Mucosa of rectum (tissue), 2 donors: Measurements from ENCODE around the gene CPNE5.
A peak's percentile ranks its signal among the peaks of the same experiment; 100 is the strongest.

Experiments
- H3K27ac ChIP-seq, 2 donors: one replicate each; pipeline ENCODE4 v1.7.0; 2013; ENCODE audit warnings: inconsistent platforms in 2 of 2, low read depth in 2 of 2, low read length in 2 of 2
- H3K27me3 ChIP-seq, 2 donors: one replicate each; pipeline ENCODE4 v1.7.0; 2013; ENCODE audit warnings: low read length in 2 of 2; ENCODE audit not compliant: control insufficient read depth in 2 of 2, insufficient read depth in 2 of 2
- H3K36me3 ChIP-seq, 2 donors: one replicate each; pipeline ENCODE4 v1.7.0; 2013; ENCODE audit warnings: low read length in 2 of 2; ENCODE audit not compliant: control insufficient read depth in 2 of 2, insufficient read depth in 2 of 2
- H3K4me1 ChIP-seq, 2 donors: one replicate each; pipeline ENCODE4 v1.7.0; 2013; ENCODE audit warnings: low read length in 2 of 2, mild to moderate bottlenecking in 1 of 2; ENCODE audit not compliant: control insufficient read depth in 2 of 2, insufficient read depth in 2 of 2
- H3K4me3 ChIP-seq, 2 donors: one replicate each; pipeline ENCODE4 v1.7.0; 2013; ENCODE audit warnings: low read length in 2 of 2
- H3K9ac ChIP-seq, 2 donors: one replicate each; pipeline ENCODE4 v1.7.0; 2013; ENCODE audit warnings: low read length in 2 of 2, low read depth in 1 of 2, mild to moderate bottlenecking in 1 of 2
- H3K9me3 ChIP-seq, 2 donors: one replicate each; pipeline ENCODE4 v1.7.0; 2013; ENCODE audit warnings: low read length in 2 of 2; ENCODE audit not compliant: control insufficient read depth in 2 of 2
- donor health status: healthy.
- donor health status: Normal muscosa, but diverticular disease.

The CPNE5 gene

DNA sequence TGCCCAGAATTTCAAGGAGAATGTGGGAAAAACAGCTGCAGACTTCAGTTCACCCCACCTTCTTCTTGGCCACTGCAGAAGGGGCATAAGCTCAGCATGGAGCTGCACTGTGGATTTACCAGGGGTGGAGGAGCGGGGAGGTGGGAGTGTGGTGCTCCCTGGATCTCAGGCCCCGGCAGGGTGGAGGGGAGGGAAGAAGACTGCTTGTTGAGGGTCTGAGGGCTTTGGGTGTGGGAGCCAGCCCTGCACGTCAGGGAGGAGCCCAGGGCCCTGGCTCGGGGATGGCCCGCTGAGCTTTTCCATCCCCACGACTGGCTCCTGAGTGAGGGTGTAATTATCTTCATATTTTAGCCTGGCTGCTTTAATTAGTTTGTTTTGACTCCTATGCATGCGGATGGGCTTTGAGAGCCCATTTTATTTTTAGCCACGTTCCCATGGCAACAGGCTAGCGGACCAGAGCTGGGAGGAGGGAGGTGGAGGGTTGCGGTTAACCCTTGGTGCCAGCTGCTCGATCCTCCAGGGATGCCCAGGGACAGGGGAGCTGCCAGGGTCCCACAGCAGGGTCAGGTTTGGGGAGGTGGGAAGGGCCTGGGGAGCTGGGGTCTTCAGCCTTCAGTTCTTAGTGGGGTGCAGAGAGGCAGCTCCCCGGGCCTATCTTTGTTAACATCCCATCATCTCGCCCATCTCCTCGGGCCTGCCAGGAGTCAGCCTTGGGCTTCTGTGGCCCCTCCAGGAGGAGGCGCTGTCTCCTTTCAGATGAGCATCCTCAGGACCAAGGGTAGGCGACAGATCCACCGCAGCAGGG, 73.4 kb downstream of the CPNE5 start:
- no peak overlapping the region for H3K27ac ChIP-seq
- H3K9me3 ChIP-seq, result no peaks in the 10 kb centered on the region
- no peak overlapping the region for H3K4me3 ChIP-seq
- H3K36me3 ChIP-seq, result no peaks in the 10 kb centered on the region
- H3K9ac ChIP-seq, result no peak overlapping the region
- H3K27me3 ChIP-seq, result no peaks in the 10 kb centered on the region
- peaks cover 3 to 8% of the 10 kb centered on the region in 2 donors for H3K4me1 ChIP-seq

DNA sequence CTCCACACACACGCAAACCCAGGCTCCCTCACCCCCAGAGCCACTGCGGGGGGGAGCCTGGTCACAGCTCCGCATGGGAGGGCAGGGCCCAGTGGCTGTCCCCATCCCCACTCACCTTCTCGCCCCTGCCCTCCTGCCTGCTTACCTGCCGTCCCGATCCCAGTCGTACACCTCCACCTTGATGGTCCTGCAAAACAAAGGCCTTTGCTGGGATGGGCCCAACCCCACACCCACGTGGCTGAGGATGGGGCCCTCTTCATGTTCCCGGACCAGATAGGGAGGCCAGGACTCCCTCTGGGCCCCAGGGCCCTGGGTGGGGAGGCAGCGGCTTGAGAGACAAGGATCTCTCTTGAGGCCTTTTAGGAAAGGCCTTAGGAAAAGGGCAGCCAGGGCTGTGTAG, 74.1 kb downstream of the CPNE5 start:
- Histone ChIP-seq H3K4me3 (no peak overlapping the region), H3K9ac (no peak overlapping the region), H3K27ac (no peak overlapping the region)

DNA sequence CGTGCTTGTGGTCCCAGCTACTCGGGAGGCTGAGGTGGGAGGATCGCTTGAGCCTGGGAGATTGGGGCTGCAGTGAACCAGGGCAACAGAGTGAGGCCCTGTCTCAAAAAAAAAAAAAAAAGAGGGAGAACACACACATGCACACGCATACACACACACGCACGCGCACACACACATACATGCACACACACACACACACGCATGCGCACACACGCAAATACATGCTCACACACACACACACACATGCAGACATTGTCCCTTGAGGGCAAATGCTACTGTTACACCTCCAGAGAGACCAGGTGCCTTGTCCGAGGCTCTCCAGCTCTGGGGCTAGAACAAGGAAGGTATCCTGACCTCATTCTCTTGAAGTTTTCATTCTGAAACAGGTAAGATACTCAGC, 77.1 kb downstream of the CPNE5 start:
- no peak overlapping the region for H3K9ac ChIP-seq
- no peaks in the 10 kb centered on the region for H3K9me3 ChIP-seq
- no peak overlapping the region for H3K4me3 ChIP-seq
- no peaks in the 10 kb centered on the region for H3K27me3 ChIP-seq
- no peaks in the 10 kb centered on the region for H3K36me3 ChIP-seq
- H3K27ac ChIP-seq, result no peak overlapping the region
- H3K4me1 ChIP-seq, result peaks cover 12 to 19% of the 10 kb centered on the region in 2 donors

More for the DNA sequence above, 74.1 kb downstream of the CPNE5 start:
- H3K27me3 ChIP-seq, result no peaks in the 10 kb centered on the region
- H3K36me3 ChIP-seq, result no peaks in the 10 kb centered on the region
- peaks cover 3 to 8% of the 10 kb centered on the region in 2 donors for H3K4me1 ChIP-seq
- H3K9me3 ChIP-seq, result no peaks in the 10 kb centered on the region

DNA sequence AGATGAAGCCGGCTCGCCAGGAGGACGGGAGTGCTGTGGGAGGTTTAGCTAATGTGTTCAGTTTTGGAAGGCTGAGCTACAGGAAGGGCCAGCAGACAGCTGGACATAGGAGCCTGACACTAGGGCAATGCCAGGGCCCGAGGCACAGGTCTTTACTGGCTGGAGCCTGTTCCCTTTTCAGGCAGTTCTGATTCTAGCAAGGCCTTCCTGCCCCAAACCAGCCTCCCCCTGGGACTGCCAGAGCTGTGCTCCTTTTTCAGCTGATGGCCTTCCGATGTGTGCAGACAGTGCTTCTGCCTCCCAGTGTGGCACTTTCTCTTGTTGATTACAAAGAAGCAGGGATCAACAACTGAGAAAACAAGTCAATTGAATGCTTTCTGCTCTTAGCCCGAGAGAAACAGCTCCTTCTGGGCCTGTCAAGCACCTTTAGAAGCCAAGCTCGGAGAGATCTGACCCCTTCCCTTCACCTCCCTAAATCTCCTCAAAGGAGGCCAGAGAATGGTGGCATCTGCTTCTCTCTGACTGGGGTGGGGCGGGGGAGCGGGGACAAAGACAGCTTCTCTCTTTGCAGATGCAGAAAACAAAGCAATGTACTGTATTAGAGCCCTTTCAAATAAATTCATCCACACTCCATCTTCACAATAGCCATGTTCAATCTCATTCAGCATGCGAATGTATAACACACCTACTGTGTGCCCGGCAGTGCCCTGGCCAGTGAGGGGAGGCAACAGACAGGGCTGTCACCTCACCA, 78.4 kb downstream of the CPNE5 start:
- Histone ChIP-seq H3K4me3 (no peak overlapping the region), H3K9ac (no peak overlapping the region), H3K27me3 (no peaks in the 10 kb centered on the region), H3K36me3 (no peaks in the 10 kb centered on the region), H3K4me1 (peaks cover 25 to 31% of the 10 kb centered on the region in 2 donors), H3K27ac (no peak overlapping the region), H3K9me3 (no peaks in the 10 kb centered on the region)

DNA sequence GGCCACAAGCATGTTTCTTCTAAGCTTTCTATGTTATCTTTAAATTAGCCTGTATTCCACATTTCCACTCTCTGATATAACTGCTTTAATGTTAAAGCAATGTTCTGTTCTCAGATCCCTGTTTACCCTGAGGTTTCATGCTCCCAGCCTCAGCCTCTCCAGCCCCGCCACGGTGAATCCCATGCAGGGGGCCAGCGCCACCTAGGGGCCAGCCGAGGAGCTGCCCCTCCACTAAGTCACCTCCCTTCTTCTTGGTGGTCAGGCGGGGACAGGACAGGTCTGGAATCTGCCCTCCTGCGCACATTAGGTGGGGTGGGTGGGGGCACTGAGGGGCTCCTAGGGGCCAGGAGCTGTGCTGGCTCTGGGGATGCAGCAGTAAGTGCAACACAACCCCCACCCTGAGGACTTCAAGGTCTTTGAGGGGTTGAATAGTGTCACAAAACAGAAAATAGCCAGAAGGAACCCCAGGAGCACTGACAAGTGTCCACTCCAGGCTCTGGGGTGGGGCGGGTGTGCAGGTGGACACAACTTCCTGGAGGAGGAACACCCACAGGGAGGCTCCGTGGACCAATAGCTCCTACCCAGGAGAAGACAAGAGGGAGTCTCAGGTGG, 80.0 kb downstream of the CPNE5 start:
- no peak overlapping the region for H3K9ac ChIP-seq
- H3K36me3 ChIP-seq, result no peaks in the 10 kb centered on the region
- H3K9me3 ChIP-seq, result no peaks in the 10 kb centered on the region
- peaks cover 36 to 45% of the 10 kb centered on the region in 2 donors for H3K4me1 ChIP-seq
- H3K4me3 ChIP-seq, result peak overlapping the region; percentile 1 to 28
- H3K27ac ChIP-seq, result peak overlapping the region; percentile 26 to 36
- no peaks in the 10 kb centered on the region for H3K27me3 ChIP-seq

DNA sequence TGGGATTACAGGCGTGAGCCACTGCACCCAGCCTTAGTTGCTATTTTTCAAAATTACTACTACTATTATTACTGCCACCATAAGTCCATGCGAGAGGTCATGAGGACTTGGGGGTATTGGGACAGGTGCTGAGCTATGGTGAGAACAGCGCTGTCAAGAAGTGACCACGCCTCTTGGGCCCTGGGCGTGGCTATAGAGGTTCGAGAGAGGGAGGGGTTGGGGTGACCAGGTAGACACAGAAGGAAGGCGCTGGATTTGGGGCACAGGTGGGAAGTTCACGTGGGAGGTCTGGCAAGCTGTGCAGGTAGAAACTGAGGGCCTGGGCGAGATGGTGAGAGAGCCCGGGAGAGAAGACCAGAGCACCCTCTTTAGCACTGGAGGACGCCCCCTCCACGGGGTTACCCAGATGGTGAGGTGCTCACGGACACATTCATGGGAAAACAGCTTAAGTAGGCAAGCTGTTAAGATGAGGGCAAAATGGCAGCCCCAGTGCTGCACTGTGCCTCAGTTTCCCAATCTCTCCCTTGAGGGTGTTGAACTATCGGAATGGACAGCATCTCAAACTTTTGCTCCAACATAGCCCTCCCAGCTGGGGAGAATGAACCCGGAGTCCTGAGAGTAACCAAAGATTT, 80.6 kb downstream of the CPNE5 start:
- Histone ChIP-seq H3K36me3 (no peaks in the 10 kb centered on the region), H3K27ac (peak overlapping the region; percentile 26 to 36), H3K4me3 (peak overlapping the region; percentile 1 to 28), H3K9me3 (no peaks in the 10 kb centered on the region), H3K9ac (no peak overlapping the region), H3K4me1 (peaks cover 42 to 51% of the 10 kb centered on the region in 2 donors), H3K27me3 (no peaks in the 10 kb centered on the region)

DNA sequence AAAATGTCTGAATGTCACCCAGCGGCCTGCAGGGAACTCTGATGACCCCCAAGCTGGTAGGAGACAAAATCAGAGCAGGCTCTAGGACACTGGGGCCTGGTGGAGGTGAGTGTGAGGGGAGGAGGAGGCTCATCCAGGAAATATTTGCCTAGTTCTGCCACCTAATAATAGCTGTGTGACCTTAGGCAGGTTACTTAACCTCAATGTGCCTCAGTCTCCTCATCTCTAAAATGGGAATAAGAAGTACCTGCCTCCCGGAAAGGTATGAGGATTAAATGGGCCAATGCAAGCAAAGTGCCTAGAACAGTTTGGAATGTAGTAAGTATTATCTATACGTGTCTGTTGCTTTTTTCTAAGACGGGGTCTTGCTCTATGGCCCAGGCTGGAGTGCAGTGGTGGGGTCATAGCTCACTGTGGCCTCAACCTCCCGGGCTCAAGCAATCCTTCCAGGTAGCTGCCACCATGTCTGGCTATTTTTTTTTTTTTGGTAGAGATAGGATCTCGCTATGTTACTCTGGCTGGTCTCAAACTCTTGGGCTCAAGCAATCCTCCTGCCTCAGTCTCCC, 81.2 kb downstream of the CPNE5 start:
- peak overlapping the region; percentile 59 to 93 for H3K27ac ChIP-seq
- no peak overlapping the region for H3K9ac ChIP-seq
- no peaks in the 10 kb centered on the region for H3K27me3 ChIP-seq
- peaks cover 48 to 57% of the 10 kb centered on the region in 2 donors for H3K4me1 ChIP-seq
- no peaks in the 10 kb centered on the region for H3K9me3 ChIP-seq
- H3K4me3 ChIP-seq, result no peak overlapping the region
- no peaks in the 10 kb centered on the region for H3K36me3 ChIP-seq

DNA sequence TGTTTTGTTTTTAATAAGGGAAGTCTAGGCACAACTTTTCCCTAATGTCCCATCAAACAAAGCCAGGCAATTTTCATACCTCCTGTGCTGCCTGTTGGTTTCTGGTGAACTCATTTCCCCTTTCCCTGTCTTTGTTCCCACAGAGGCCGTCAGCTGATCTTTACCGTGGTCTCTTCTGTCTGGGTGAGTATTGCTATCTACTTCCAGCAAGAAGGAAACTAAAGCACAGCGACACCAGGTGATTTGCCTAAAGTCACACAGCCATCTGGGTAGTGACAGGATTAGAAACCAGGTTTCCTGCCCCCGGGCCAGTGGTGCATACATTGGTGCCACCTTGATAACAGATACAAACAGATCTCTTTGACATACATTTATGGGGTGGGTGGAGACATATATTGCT, 82.0 kb downstream of the CPNE5 start:
- H3K4me1 ChIP-seq, result peaks cover 56 to 65% of the 10 kb centered on the region in 2 donors
- no peaks in the 10 kb centered on the region for H3K36me3 ChIP-seq
- H3K4me3 ChIP-seq, result peak overlapping the region; percentile 22 to 66
- peak overlapping the region in 1 of 2 donors; percentile 49 for H3K9ac ChIP-seq
- H3K9me3 ChIP-seq, result no peaks in the 10 kb centered on the region
- no peaks in the 10 kb centered on the region for H3K27me3 ChIP-seq
- H3K27ac ChIP-seq, result peak overlapping the region; percentile 59 to 93

DNA sequence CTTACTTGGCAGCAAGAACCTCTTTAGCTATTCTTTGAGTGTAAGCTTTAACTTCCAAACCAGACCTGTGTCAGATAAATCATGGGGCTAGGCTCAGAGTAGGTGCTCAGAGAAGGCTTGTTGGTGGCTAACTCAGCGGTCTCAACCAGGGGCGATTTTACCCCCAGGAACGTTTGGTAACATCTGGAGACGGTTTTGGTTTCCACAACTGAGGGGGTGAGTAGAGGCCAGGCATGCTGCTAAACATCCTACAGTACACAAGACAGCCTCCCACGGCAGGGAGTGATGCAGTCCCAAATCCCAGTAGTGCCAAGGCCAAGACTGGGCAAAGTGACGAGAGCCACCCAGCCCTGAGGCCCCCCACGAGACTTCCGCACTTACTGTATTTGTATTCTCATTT, 82.5 kb downstream of the CPNE5 start:
- Histone ChIP-seq H3K9ac (peak overlapping the region; percentile 1 to 49), H3K4me1 (peaks cover 61 to 69% of the 10 kb centered on the region in 2 donors), H3K36me3 (no peaks in the 10 kb centered on the region), H3K9me3 (no peaks in the 10 kb centered on the region), H3K4me3 (peak overlapping the region; percentile 22 to 66), H3K27ac (peak overlapping the region; percentile 59 to 93), H3K27me3 (no peaks in the 10 kb centered on the region)
